Kidney (tissue), 14 donors: ENCODE results near the gene KIF21B. TPM values are rescaled to one million over a fixed set of nuclear protein-coding genes. Genes with fewer than 3 reads are reported as not detected.

Source experiments
- DNase-seq, 5 donors: peaks; one replicate each; pipeline ENCODE4 v3.0.0-alpha.2; 2013 to 2020
- FAIRE-seq: peaks from 2 replicates; lab custom pipeline; 2012; peaks lifted over from hg19 to GRCh38; lab: Jason Lieb, UNC
- H3K27ac ChIP-seq, 2 donors: one replicate each; pipeline ENCODE4 v1.7.0; 2013; ENCODE audit warnings: low read depth in 2 of 2, low read length in 2 of 2, inconsistent platforms in 1 of 2
- H3K27me3 ChIP-seq: one replicate; pipeline ENCODE4 v1.7.1; 2013; ENCODE audit warnings: low read length, inconsistent platforms; ENCODE audit not compliant: control insufficient read depth, insufficient read depth
- H3K36me3 ChIP-seq, 3 donors: one replicate each; pipeline versions ENCODE4 v1.7.0 to v1.7.1; 2013; ENCODE audit warnings: low read length in 3 of 3, control low read depth in 1 of 3, inconsistent platforms in 1 of 3; ENCODE audit not compliant: insufficient read depth in 3 of 3, control insufficient read depth in 2 of 3
- H3K4me1 ChIP-seq, 3 donors: one replicate each; pipeline versions ENCODE4 v1.7.0 to v1.7.1; 2013; ENCODE audit warnings: low read length in 3 of 3, inconsistent platforms in 1 of 3, low read depth in 1 of 3; ENCODE audit not compliant: control insufficient read depth in 2 of 3, insufficient read depth in 2 of 3
- H3K4me3 ChIP-seq, 3 donors: one replicate each; pipeline versions ENCODE4 v1.7.0 to v1.8.1; 2013; ENCODE audit warnings: low read length in 3 of 3, control low read depth in 1 of 3, inconsistent platforms in 1 of 3
- H3K9ac ChIP-seq, 3 donors: one replicate each; pipeline versions ENCODE4 v1.7.0 to v1.7.1; 2013; ENCODE audit warnings: low read length in 3 of 3, control low read depth in 1 of 3, inconsistent platforms in 1 of 3
- H3K9me3 ChIP-seq, 3 donors: one replicate each; pipeline versions ENCODE4 v1.7.0 to v1.7.1; 2013; ENCODE audit warnings: low read length in 3 of 3, control low read depth in 1 of 3, inconsistent platforms in 1 of 3; ENCODE audit not compliant: control insufficient read depth in 2 of 3, insufficient read depth in 1 of 3
- CTCF ChIP-seq: IDR thresholded peaks from 3 replicates; pipeline ENCODE4 v1.5.1; 2012; ENCODE audit warnings: mild to moderate bottlenecking, moderate library complexity, borderline replicate concordance; ENCODE audit not compliant: insufficient read depth; ENCODE audit errors: extremely low read depth
- intact Hi-C: fragments of 100-400 bp; cut with DNase I; formaldehyde crosslinking; loops from one replicate; pipeline ENCODE4 v1.11.1; 2022
- polyA plus RNA-seq: library from polyadenylated mRNA; stranded (reverse); fragments of 350-450 nt; fragmentation: Illumina TruSeq; extraction: RNeasy Lipid Tissue Mini Kit (QIAGEN cat#74804); gene quantifications from one replicate; pipeline ENCODE4 v1.2.3, GENCODE V29; 2014; ENCODE audit warnings: low read depth, low replicate concordance; ENCODE audit not compliant: insufficient read depth
- total RNA-seq: library from RNA; stranded (reverse); fragmentation: NEBNext Ultra II Directional; extraction: Animal tissue kit (Norgen Biotek cat#: 25700); gene quantifications from one replicate; pipeline ENCODE4 v1.2.1, GENCODE V29; 2021
- donor health status: control.
- donor health status: control.
- donor health status: control.
- donor health status: control.
- donor health status: control.
- donor health status: DM: yes; HTN: yes; CAD: no.
- donor health status: Normal renal cell carcinoma (clear cell type).

KIF21B gene
- total and polyA plus RNA-seq, 2 donors from 2014 or later = 0.19 to 5.6 TPM

GRCh38 chr1:201069636-201070035 lies 46.1 kb upstream of the KIF21B start:
- DNase-seq = no peak
- Histone ChIP-seq H3K9me3 (no peaks in the 10 kb centered on the region), H3K27ac (no peak overlapping the region), H3K4me3 (no peak overlapping the region), H3K4me1 (no peaks in the 10 kb centered on the region), H3K27me3 (no peaks in the 10 kb centered on the region), H3K9ac (no peak overlapping the region), H3K36me3 (no peaks in the 10 kb centered on the region)
- no peak for TF ChIP-seq CTCF
- FAIRE-seq = no peak
- intact Hi-C loops = no loop called here

- no peaks in the 10 kb centered on the region for H3K9me3 ChIP-seq
- intact Hi-C loops = no loop called here
- no peak overlapping the region for H3K9ac ChIP-seq
- no peaks in the 10 kb centered on the region for H3K4me1 ChIP-seq
- FAIRE-seq = no peak
- no peak overlapping the region for H3K27ac ChIP-seq
- H3K4me3 ChIP-seq = no peak overlapping the region
- peak in 1 of 5 donors; percentile 25 for DNase-seq
- no peaks in the 10 kb centered on the region for H3K36me3 ChIP-seq
- no peak for TF ChIP-seq CTCF
- no peaks in the 10 kb centered on the region for H3K27me3 ChIP-seq
Measured at GRCh38 chr1:201068976-201069375, 45.5 kb upstream of the KIF21B start.

GRCh38 chr1:201066986-201067385 lies 43.5 kb upstream of the KIF21B start:
- Histone ChIP-seq H3K27ac (no peak overlapping the region), H3K36me3 (no peaks in the 10 kb centered on the region), H3K4me1 (no peaks in the 10 kb centered on the region), H3K27me3 (no peaks in the 10 kb centered on the region), H3K9ac (no peak overlapping the region), H3K9me3 (no peaks in the 10 kb centered on the region), H3K4me3 (no peak overlapping the region)
- FAIRE-seq (no peak), DNase-seq (peak in 1 of 5 donors; percentile 22)
- no peak for TF ChIP-seq CTCF
- intact Hi-C loops = no loop called here

GRCh38 chr1:201065686-201066085 lies 42.2 kb upstream of the KIF21B start:
- no peaks in the 10 kb centered on the region for H3K9me3 ChIP-seq
- no peak for FAIRE-seq

More at GRCh38 chr1:201065686-201066085, 42.2 kb upstream of the KIF21B start:
- intact Hi-C loops = no loop called here
- no peak for TF ChIP-seq CTCF
- H3K36me3 ChIP-seq = no peaks in the 10 kb centered on the region
- H3K9ac ChIP-seq = no peak overlapping the region
- no peak overlapping the region for H3K27ac ChIP-seq
- no peak overlapping the region for H3K4me3 ChIP-seq
- peak in 1 of 5 donors; percentile 40 for DNase-seq
- H3K4me1 ChIP-seq = no peaks in the 10 kb centered on the region
- H3K27me3 ChIP-seq = no peaks in the 10 kb centered on the region
